OCI-LY1 (cell line): ENCODE measurements around the gene HEXIM1.
A peak's percentile ranks its signal among the peaks of the same experiment; 100 is the strongest.

Experiments used
- H2AFZ ChIP-seq: fragments of 200-600 bp; sonication (generic), shearing (Covaris generic); 2 replicates; pipeline ENCODE4 v1.6.0; 2014; ENCODE audit warnings: antibody characterized with exemption, mild to moderate bottlenecking, low read length
- H3F3A ChIP-seq: fragments of 200-600 bp; sonication (generic), shearing (Covaris generic); 2 replicates; pipeline ENCODE4 v1.6.0; 2014; ENCODE audit warnings: mild to moderate bottlenecking, antibody characterized with exemption, low read length, moderate library complexity; ENCODE audit not compliant: insufficient read depth
- H3K27ac ChIP-seq: fragments of 200-600 bp; sonication (generic); 2 replicates; pipeline ENCODE4 v1.5.1; 2014; ENCODE audit warnings: low read length, mixed run types, mild to moderate bottlenecking, low read depth; ENCODE audit not compliant: poor library complexity, severe bottlenecking
- H3K27me3 ChIP-seq: fragments of 200-600 bp; sonication (generic); 2 replicates; pipeline ENCODE4 v1.6.0; 2014; ENCODE audit warnings: antibody characterized with exemption, mild to moderate bottlenecking, low read length, moderate library complexity; ENCODE audit not compliant: insufficient read depth
- H3K36me3 ChIP-seq: fragments of 200-600 bp; sonication (generic); 2 replicates; pipeline ENCODE4 v1.6.1; 2014; ENCODE audit warnings: mild to moderate bottlenecking, antibody characterized with exemption, low read length, moderate library complexity, mixed read lengths; ENCODE audit not compliant: insufficient read depth
- H3K4me1 ChIP-seq: fragments of 200-600 bp; sonication (generic); 2 replicates; pipeline ENCODE4 v1.5.1; 2014; ENCODE audit warnings: mild to moderate bottlenecking, low read length, moderate library complexity; ENCODE audit not compliant: insufficient read depth, severe bottlenecking
- H3K4me2 ChIP-seq: fragments of 200-600 bp; sonication (generic), shearing (Covaris generic); 2 replicates; pipeline ENCODE4 v1.6.1; 2014; ENCODE audit warnings: low read length
- H3K4me3 ChIP-seq: fragments of 200-600 bp; sonication (generic); 2 replicates; pipeline ENCODE4 v1.5.1; 2014; ENCODE audit warnings: low read length, low read depth, mild to moderate bottlenecking, mixed read lengths; ENCODE audit not compliant: poor library complexity, severe bottlenecking
- H3K79me2 ChIP-seq: fragments of 200-600 bp; shearing (Covaris generic); 2 replicates; pipeline ENCODE4 v1.6.1; 2016; ENCODE audit warnings: mixed run types, low read length, mixed read lengths; ENCODE audit not compliant: insufficient read depth
- H3K9ac ChIP-seq: fragments of 200-600 bp; sonication (generic), shearing (Covaris generic); 2 replicates; pipeline ENCODE4 v1.6.1; 2014; ENCODE audit warnings: mild to moderate bottlenecking, low read length, mixed read lengths
- H3K9me2 ChIP-seq: fragments of 200-600 bp; sonication (generic), shearing (Covaris generic); 2 replicates; pipeline ENCODE4 v1.6.1; 2014; ENCODE audit warnings: low read depth, mild to moderate bottlenecking, low read length, mixed read lengths
- H3K9me3 ChIP-seq: fragments of 200-600 bp; shearing (Covaris generic); 2 replicates; pipeline ENCODE4 v1.6.1; 2014; ENCODE audit warnings: low read length, mixed read lengths
- H4K20me1 ChIP-seq: fragments of 200-600 bp; sonication (generic), shearing (Covaris generic); 2 replicates; pipeline ENCODE4 v1.6.0; 2016; ENCODE audit warnings: mild to moderate bottlenecking, low read length; ENCODE audit not compliant: insufficient read depth
- CTCF ChIP-seq: fragments of 200-600 bp; sonication (generic), shearing (Covaris generic); IDR thresholded peaks from 2 replicates; pipeline ENCODE4 v1.5.1; 2017; ENCODE audit warnings: mild to moderate bottlenecking, antibody characterized with exemption, low read length, moderate library complexity, mixed read lengths
- EZH2 ChIP-seq: fragments of 200-600 bp; sonication (generic), shearing (Covaris generic); IDR thresholded peaks from 2 replicates; pipeline ENCODE4 v1.8.0; 2017; ENCODE audit warnings: borderline replicate concordance, mixed run types, mild to moderate bottlenecking, antibody characterized with exemption, low read length, moderate library complexity, mixed read lengths

Gene HEXIM1

DNA sequence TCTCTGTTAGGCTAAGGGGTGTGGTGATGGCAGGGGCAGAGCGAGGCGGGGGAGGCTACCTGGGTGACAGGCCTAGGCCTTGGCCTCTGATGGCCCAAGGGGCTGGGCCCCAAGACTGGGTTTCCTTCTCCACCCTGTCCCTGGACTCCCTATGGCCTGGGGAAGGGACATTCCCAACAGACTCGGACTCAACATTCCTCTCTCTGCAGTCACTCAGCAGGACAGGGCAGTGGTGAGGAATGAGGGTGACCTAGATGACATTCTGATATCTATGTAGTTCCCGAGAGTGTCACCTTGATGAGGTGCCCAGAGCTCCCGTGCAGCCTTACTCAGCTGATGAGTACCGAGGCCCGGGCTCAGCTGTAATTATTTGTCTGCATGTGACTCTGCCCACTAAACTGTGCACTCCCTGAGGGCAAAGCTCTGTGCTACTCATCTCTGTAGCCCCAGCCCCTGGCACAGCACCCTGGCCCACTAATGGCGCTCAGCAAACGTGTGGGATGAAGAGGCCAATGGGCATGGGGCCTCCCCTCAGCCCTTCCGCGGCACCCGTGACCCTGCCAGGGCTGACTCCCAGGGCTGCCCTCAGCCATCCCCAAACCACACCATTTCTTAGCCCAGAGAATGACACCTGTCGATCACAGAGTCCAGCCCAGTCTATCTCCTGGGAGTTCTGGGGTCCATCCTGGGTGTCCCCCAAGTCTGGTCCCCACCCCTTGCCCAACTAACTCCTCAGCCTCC is 18.2 kb upstream of the HEXIM1 start:
- Histone ChIP-seq H2AFZ (no peak overlapping the region), H3K4me1 (peaks cover 8% of the 10 kb centered on the region), H3F3A (no peaks in the 10 kb centered on the region), H3K9me2 (no peaks in the 10 kb centered on the region), H3K36me3 (no peaks in the 10 kb centered on the region), H3K9me3 (no peaks in the 10 kb centered on the region), H3K27me3 (no peaks in the 10 kb centered on the region), H3K4me2 (no peak overlapping the region), H3K9ac (no peak overlapping the region), H4K20me1 (no peaks in the 10 kb centered on the region), H3K4me3 (no peak overlapping the region), H3K79me2 (no peaks in the 10 kb centered on the region), H3K27ac (no peak overlapping the region)
- no peak for TF ChIP-seq CTCF
- no peak for TF ChIP-seq EZH2

- H4K20me1 ChIP-seq: no peaks in the 10 kb centered on the region
- H3K27me3 ChIP-seq: no peaks in the 10 kb centered on the region
- no peaks in the 10 kb centered on the region for H3F3A ChIP-seq
- no peaks in the 10 kb centered on the region for H3K79me2 ChIP-seq
- no peak overlapping the region for H3K27ac ChIP-seq
- H2AFZ ChIP-seq: no peak overlapping the region
- H3K36me3 ChIP-seq: no peaks in the 10 kb centered on the region
- peaks cover 13% of the 10 kb centered on the region for H3K4me1 ChIP-seq
- no peaks in the 10 kb centered on the region for H3K9me2 ChIP-seq
- no peak for TF ChIP-seq EZH2
- TF ChIP-seq CTCF: no peak
- H3K4me3 ChIP-seq: no peak overlapping the region
- H3K9ac ChIP-seq: no peak overlapping the region
- H3K4me2 ChIP-seq: no peak overlapping the region
- no peaks in the 10 kb centered on the region for H3K9me3 ChIP-seq
Measured at GRCh38 chr17:45130681-45131615, 17.3 kb upstream of the HEXIM1 start.

GRCh38 chr17:45131616-45132319 is 16.5 kb upstream of the HEXIM1 start:
- Histone ChIP-seq H3K27ac (no peak overlapping the region), H3K9me3 (no peaks in the 10 kb centered on the region), H3F3A (no peaks in the 10 kb centered on the region), H3K9me2 (no peaks in the 10 kb centered on the region), H3K4me1 (peaks cover 17% of the 10 kb centered on the region), H3K4me3 (peak overlapping the region; percentile 65), H4K20me1 (no peaks in the 10 kb centered on the region), H3K9ac (no peak overlapping the region), H3K27me3 (no peaks in the 10 kb centered on the region), H3K79me2 (no peaks in the 10 kb centered on the region), H2AFZ (no peak overlapping the region), H3K36me3 (no peaks in the 10 kb centered on the region), H3K4me2 (peak overlapping the region; percentile 92)
- TF ChIP-seq CTCF: peak; percentile 92
- TF ChIP-seq EZH2: no peak
